Measurements from ENCODE around the gene ATP6V1B1. TPM values are rescaled to one million over a fixed set of nuclear protein-coding genes. Genes with fewer than 3 reads are reported as not detected.

ATP6V1B1 gene
- total RNA-seq, 3 donors from 2014 or later, result not detected

DNA sequence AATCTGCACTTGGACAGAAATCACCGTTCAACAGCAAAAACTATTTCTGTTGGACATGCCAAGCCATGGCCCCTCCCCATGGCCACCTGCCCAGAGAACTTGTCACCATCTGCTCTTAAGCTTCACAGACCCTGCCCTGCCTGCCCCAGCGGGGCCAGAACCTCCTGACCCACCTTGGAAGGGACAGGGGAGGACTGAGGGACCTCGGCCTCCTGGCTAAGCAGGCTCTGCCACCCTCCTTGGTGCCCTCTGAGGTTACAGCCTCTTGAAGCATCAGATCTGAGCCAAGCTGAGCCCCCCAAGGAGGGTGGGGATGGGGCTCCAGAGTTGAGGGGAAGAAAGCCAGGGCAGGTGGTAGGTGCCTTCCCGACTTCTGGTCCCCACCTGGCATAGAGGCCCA lies 52.5 kb downstream of the ATP6V1B1 start:
- no peak for DNase-seq
- H3K36me3 ChIP-seq (ENCODE audit: low read depth), result peaks cover 6% of the 10 kb centered on the region
- no peak for ATAC-seq

DNA sequence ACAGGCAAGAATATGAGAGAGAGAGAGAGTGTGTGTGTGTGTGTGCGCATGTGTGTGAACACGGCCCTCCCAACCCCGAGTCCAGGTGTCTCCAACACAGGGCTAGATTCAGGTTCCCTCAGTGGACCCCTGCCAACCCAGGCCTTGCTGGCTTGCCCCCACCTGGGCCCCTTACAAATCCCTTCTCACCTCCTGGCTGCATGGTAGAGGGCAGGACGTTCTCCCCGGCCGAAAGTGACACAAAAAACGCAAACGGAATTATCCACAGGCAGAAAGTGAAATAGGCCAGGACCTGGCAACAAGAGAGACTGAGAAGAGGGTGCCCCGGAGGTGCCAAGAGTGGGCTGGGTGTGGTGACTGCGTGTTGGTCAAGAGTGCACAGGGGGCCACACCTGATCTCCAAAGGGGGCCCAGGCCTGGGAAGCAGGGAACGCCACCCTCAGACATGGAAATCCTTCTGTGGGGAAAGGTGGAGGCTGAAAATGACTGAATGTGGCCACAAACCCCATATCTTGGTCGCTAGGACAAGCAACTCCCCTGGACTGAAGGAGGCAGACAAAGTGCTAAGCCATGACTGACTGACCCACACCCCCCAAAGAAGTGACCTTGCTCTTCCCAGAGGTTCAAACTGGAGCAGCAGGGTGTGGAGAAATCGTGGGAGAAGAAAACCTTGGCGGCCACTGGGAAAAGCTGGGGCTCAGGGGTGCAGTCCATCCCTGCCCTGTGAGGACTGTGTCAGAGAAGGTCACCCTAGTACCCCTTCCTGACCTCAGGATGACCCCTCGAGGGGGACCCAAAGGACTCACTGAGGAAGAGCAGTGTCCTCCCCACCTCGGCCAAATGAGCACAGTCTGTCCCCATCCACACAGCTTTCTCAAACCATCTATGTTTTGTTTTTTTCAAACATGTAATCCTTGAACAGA lies 53.3 kb downstream of the ATP6V1B1 start:
- ATAC-seq (no peak), DNase-seq (peak in 1 of 3 donors; percentile 11)
- Histone ChIP-seq H3K9me3 (no peaks in the 10 kb centered on the region), H3K4me1 (ENCODE audit: low read depth) (peaks cover 17% of the 10 kb centered on the region), H3K4me3 (no peak overlapping the region), H3K36me3 (ENCODE audit: low read depth) (peaks cover 6% of the 10 kb centered on the region)
- TF ChIP-seq, protein P1, sequence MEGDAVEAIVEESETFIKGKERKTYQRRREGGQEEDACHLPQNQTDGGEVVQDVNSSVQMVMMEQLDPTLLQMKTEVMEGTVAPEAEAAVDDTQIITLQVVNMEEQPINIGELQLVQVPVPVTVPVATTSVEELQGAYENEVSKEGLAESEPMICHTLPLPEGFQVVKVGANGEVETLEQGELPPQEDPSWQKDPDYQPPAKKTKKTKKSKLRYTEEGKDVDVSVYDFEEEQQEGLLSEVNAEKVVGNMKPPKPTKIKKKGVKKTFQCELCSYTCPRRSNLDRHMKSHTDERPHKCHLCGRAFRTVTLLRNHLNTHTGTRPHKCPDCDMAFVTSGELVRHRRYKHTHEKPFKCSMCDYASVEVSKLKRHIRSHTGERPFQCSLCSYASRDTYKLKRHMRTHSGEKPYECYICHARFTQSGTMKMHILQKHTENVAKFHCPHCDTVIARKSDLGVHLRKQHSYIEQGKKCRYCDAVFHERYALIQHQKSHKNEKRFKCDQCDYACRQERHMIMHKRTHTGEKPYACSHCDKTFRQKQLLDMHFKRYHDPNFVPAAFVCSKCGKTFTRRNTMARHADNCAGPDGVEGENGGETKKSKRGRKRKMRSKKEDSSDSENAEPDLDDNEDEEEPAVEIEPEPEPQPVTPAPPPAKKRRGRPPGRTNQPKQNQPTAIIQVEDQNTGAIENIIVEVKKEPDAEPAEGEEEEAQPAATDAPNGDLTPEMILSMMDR (IDR thresholded peaks at IDR 0.05), result no peak
- intact Hi-C loops (cut with DNase I, micrococcal nuclease), result no loop called here

More for the DNA sequence above, 52.5 kb downstream of the ATP6V1B1 start:
- TF ChIP-seq, protein P1 (IDR thresholded peaks at IDR 0.05), result no peak
- H3K4me1 ChIP-seq (ENCODE audit: low read depth), result peaks cover 9% of the 10 kb centered on the region
- intact Hi-C loops (cut with DNase I, micrococcal nuclease), result no loop called here
- no peaks in the 10 kb centered on the region for H3K9me3 ChIP-seq
- no peak overlapping the region for H3K4me3 ChIP-seq

DNA sequence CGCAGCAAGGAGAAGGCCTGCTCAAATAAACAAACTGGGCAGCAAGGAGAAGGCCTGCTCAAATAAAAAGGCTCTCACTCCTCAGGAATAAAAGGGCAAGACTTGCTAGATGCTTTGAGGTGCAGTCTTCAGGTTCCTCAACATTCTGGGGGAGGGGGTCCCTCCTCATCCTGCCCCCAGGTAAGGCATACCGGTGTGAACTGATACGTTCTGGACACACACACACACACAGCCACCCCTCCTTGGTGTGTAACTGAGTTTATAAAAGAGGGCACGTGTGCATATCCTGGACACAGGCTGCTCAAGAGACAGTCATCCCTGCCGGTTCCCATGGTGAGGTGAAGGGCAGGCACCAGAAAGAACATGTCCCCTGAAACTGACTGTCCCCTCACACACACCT lies 54.5 kb downstream of the ATP6V1B1 start:
- Histone ChIP-seq H3K36me3 (ENCODE audit: low read depth) (peaks cover 6% of the 10 kb centered on the region), H3K9me3 (no peaks in the 10 kb centered on the region), H3K4me1 (ENCODE audit: low read depth) (peaks cover 16% of the 10 kb centered on the region), H3K4me3 (no peak overlapping the region)
- intact Hi-C loops (cut with DNase I, micrococcal nuclease), result no loop called here
- DNase-seq, result no peak
- TF ChIP-seq, protein P1 (IDR thresholded peaks at IDR 0.05), result no peak
- no peak for ATAC-seq

DNA sequence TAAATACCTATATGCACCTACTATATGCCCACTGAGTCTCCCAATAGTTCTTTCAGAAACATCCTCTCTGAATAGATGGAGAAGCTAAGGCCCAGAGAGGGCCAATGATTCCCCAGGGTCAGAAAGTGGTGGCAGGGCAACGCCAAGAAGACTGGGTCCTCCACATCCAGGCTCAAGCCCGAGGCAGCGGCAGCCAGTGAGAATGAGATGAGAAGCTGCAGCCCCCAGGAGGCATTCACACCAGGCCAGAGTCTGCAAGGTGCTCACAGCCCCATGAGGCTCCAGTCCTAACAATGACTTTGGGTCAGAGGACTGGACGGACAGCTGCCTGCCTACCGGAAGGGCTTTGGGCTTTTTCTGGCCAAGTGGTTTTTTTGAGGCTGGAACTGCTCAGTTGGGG lies 55.4 kb downstream of the ATP6V1B1 start:
- DNase-seq (no peak), ATAC-seq (no peak)
- Histone ChIP-seq H3K9me3 (no peaks in the 10 kb centered on the region), H3K36me3 (ENCODE audit: low read depth) (peaks cover 6% of the 10 kb centered on the region), H3K4me1 (ENCODE audit: low read depth) (peaks cover 21% of the 10 kb centered on the region), H3K4me3 (no peak overlapping the region)
- intact Hi-C loops (cut with DNase I, micrococcal nuclease), result no loop called here
- TF ChIP-seq, protein P1 (IDR thresholded peaks at IDR 0.05), result no peak

DNA sequence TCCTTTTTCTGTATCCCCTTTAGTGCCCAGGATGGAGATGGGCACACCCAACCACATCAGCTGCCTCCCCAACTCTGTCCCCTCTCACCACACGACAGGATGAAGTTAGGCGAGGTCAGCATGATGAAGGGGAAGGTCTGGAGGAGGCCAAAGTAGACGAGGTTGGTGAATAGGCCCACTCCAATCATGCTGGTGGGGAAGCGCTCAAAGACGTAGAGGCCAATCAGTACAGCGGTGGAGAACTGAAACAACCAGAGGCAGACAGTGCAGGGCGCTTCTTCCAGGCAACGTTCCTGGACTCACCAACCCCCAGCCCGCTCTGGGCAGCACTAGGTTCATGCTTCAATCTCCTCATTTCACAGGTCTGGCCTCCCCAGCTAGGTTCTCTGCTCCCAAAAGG lies 56.0 kb downstream of the ATP6V1B1 start:
- ATAC-seq, result no peak
- no peak overlapping the region for H3K4me3 ChIP-seq
- peaks cover 21% of the 10 kb centered on the region for H3K4me1 ChIP-seq (ENCODE audit: low read depth)
- TF ChIP-seq, protein P1 (IDR thresholded peaks at IDR 0.05), result no peak
- intact Hi-C loops (cut with DNase I, micrococcal nuclease), result no loop called here
- no peaks in the 10 kb centered on the region for H3K9me3 ChIP-seq
- DNase-seq, result no peak
- H3K36me3 ChIP-seq (ENCODE audit: low read depth), result peaks cover 6% of the 10 kb centered on the region

Data from mucosa of descending colon (tissue), 3 donors.